ENCODE results near the gene MYO15A. TPM values are rescaled to one million over a fixed set of nuclear protein-coding genes. Genes with fewer than 3 reads are reported as not detected.

Gene MYO15A
- total RNA-seq, 1 experiment from 2014 or later = not detected

GRCh38 chr17:18167421-18167820 is 58.9 kb downstream of the MYO15A start:
- no peaks in the 10 kb centered on the region for H3K4me1 ChIP-seq (replicated peaks)
- no peak for DNase-seq (ENCODE audit: low read depth in 1 of 2, low spot score in 2 of 2)
- no peak overlapping the region for H3K27ac ChIP-seq
- H3K9me3 ChIP-seq (replicated peaks) = 0 out of 2 replicates have a peak, but pooled peaks cover 3% of the 10 kb centered on the region
- H3K36me3 ChIP-seq = no peaks in the 10 kb centered on the region
- H3K4me3 ChIP-seq = no peak overlapping the region
- no peaks in the 10 kb centered on the region for H3K27me3 ChIP-seq (replicated peaks)

- Histone ChIP-seq H3K36me3 (no peaks in the 10 kb centered on the region), H3K27ac (no peak overlapping the region), H3K4me3 (no peak overlapping the region), H3K4me1 (replicated peaks) (no peaks in the 10 kb centered on the region), H3K27me3 (replicated peaks) (no peaks in the 10 kb centered on the region), H3K9me3 (replicated peaks) (no peaks in the 10 kb centered on the region)
- no peak for DNase-seq (ENCODE audit: low read depth in 1 of 2, low spot score in 2 of 2)
Measured at GRCh38 chr17:18172531-18173278, 64.1 kb downstream of the MYO15A start.

GRCh38 chr17:18173740-18174139 is 65.2 kb downstream of the MYO15A start:
- no peaks in the 10 kb centered on the region for H3K4me1 ChIP-seq (replicated peaks)
- H3K9me3 ChIP-seq (replicated peaks) = no peaks in the 10 kb centered on the region
- DNase-seq (ENCODE audit: low read depth in 1 of 2, low spot score in 2 of 2) = no peak
- no peak overlapping the region for H3K4me3 ChIP-seq
- H3K36me3 ChIP-seq = no peaks in the 10 kb centered on the region
- H3K27me3 ChIP-seq (replicated peaks) = no peaks in the 10 kb centered on the region
- H3K27ac ChIP-seq = no peak overlapping the region

- Histone ChIP-seq H3K36me3 (no peaks in the 10 kb centered on the region), H3K27ac (no peak overlapping the region), H3K9me3 (replicated peaks) (no peaks in the 10 kb centered on the region), H3K4me3 (no peak overlapping the region), H3K4me1 (replicated peaks) (no peaks in the 10 kb centered on the region), H3K27me3 (replicated peaks) (no peaks in the 10 kb centered on the region)
- no peak for DNase-seq (ENCODE audit: low read depth in 1 of 2, low spot score in 2 of 2)
Measured at GRCh38 chr17:18176176-18176575, 67.6 kb downstream of the MYO15A start.

- Histone ChIP-seq H3K36me3 (no peaks in the 10 kb centered on the region), H3K27me3 (replicated peaks) (no peaks in the 10 kb centered on the region), H3K27ac (no peak overlapping the region), H3K9me3 (replicated peaks) (no peaks in the 10 kb centered on the region), H3K4me1 (replicated peaks) (peaks cover 2% of the 10 kb centered on the region), H3K4me3 (no peak overlapping the region)
- DNase-seq (ENCODE audit: low read depth in 1 of 2, low spot score in 2 of 2) = no peak
Measured at GRCh38 chr17:18177133-18177532, 68.6 kb downstream of the MYO15A start.

- H3K27ac ChIP-seq = no peak overlapping the region
- H3K9me3 ChIP-seq (replicated peaks) = no peaks in the 10 kb centered on the region
- H3K36me3 ChIP-seq = no peaks in the 10 kb centered on the region
- H3K27me3 ChIP-seq (replicated peaks) = no peaks in the 10 kb centered on the region
- H3K4me1 ChIP-seq (replicated peaks) = peaks cover 8% of the 10 kb centered on the region
- DNase-seq (ENCODE audit: low read depth in 1 of 2, low spot score in 2 of 2) = no peak
- H3K4me3 ChIP-seq = no peak overlapping the region
Measured at GRCh38 chr17:18177722-18178121, 69.2 kb downstream of the MYO15A start.

- no peak for DNase-seq (ENCODE audit: low read depth in 1 of 2, low spot score in 2 of 2)
- peaks cover 5% of the 10 kb centered on the region for H3K36me3 ChIP-seq
- H3K9me3 ChIP-seq (replicated peaks) = no peaks in the 10 kb centered on the region
- H3K27ac ChIP-seq = no peak overlapping the region
- no peaks in the 10 kb centered on the region for H3K27me3 ChIP-seq (replicated peaks)
- peaks cover 9% of the 10 kb centered on the region for H3K4me1 ChIP-seq (replicated peaks)
- no peak overlapping the region for H3K4me3 ChIP-seq
Measured at GRCh38 chr17:18179196-18179595, 70.6 kb downstream of the MYO15A start.

GRCh38 chr17:18179804-18180203 is 71.2 kb downstream of the MYO15A start:
- Histone ChIP-seq H3K4me3 (no peak overlapping the region), H3K4me1 (replicated peaks) (peaks cover 15% of the 10 kb centered on the region), H3K27me3 (replicated peaks) (no peaks in the 10 kb centered on the region), H3K36me3 (peaks cover 11% of the 10 kb centered on the region), H3K27ac (no peak overlapping the region), H3K9me3 (replicated peaks) (no peaks in the 10 kb centered on the region)
- no peak for DNase-seq (ENCODE audit: low read depth in 1 of 2, low spot score in 2 of 2)

- Histone ChIP-seq H3K27ac (no peak overlapping the region), H3K4me1 (replicated peaks) (peaks cover 30% of the 10 kb centered on the region)
Measured at GRCh38 chr17:18181358-18181757, 72.8 kb downstream of the MYO15A start.

GRCh38 chr17:18182110-18182977 is 73.8 kb downstream of the MYO15A start:
- H3K27ac ChIP-seq = peak overlapping the region; percentile 87
- H3K27me3 ChIP-seq (replicated peaks) = no peaks in the 10 kb centered on the region
- H3K9me3 ChIP-seq (replicated peaks) = no peaks in the 10 kb centered on the region
- H3K4me1 ChIP-seq (replicated peaks) = peaks cover 40% of the 10 kb centered on the region
- peak in 1 of 2 experiments; percentile 46 for DNase-seq (ENCODE audit: low read depth in 1 of 2, low spot score in 2 of 2)
- H3K4me3 ChIP-seq = peak overlapping the region; percentile 53
- H3K36me3 ChIP-seq = peaks cover 37% of the 10 kb centered on the region

More at GRCh38 chr17:18181358-18181757, 72.8 kb downstream of the MYO15A start:
- peaks cover 27% of the 10 kb centered on the region for H3K36me3 ChIP-seq
- no peaks in the 10 kb centered on the region for H3K27me3 ChIP-seq (replicated peaks)
- DNase-seq (ENCODE audit: low read depth in 1 of 2, low spot score in 2 of 2) = no peak
- no peak overlapping the region for H3K4me3 ChIP-seq
- H3K9me3 ChIP-seq (replicated peaks) = no peaks in the 10 kb centered on the region

GRCh38 chr17:18182978-18183333 is 74.4 kb downstream of the MYO15A start:
- Histone ChIP-seq H3K27ac (peak overlapping the region; percentile 87), H3K9me3 (replicated peaks) (no peaks in the 10 kb centered on the region), H3K27me3 (replicated peaks) (no peaks in the 10 kb centered on the region), H3K4me1 (replicated peaks) (peaks cover 43% of the 10 kb centered on the region), H3K4me3 (peak overlapping the region; percentile 53), H3K36me3 (peaks cover 43% of the 10 kb centered on the region)
- peak in 1 of 2 experiments; percentile 86 for DNase-seq (ENCODE audit: low read depth in 1 of 2, low spot score in 2 of 2)

GRCh38 chr17:18183334-18184142 is 75.0 kb downstream of the MYO15A start, which contains the start of gene ALKBH5:
Gene ALKBH5, plus strand, starts transcription at chr17:18183828. Its CDS starts 416 bp downstream, at chr17:18184244.
- H3K4me1 ChIP-seq (replicated peaks) = peaks cover 46% of the 10 kb centered on the region
- peak within 1 kb of the TSS; percentile 53 for H3K4me3 ChIP-seq
- H3K36me3 ChIP-seq = peaks cover 49% of the 10 kb centered on the region
- no peaks in the 10 kb centered on the region for H3K27me3 ChIP-seq (replicated peaks)
- H3K9me3 ChIP-seq (replicated peaks) = no peaks in the 10 kb centered on the region
- DNase-seq (ENCODE audit: low read depth in 1 of 2, low spot score in 2 of 2) = peak; percentile 99
- H3K27ac ChIP-seq = peak within 1 kb of the TSS; percentile 87
